Measurements from ENCODE around the gene ATP1B4. TPM values are rescaled to one million over a fixed set of nuclear protein-coding genes. Genes with fewer than 3 reads are reported as not detected.

Gene ATP1B4
- total RNA-seq, 4 donors from 2014 or later = not detected

GRCh38 chrX:120406638-120407037 lies 44.7 kb downstream of the ATP1B4 start:
- no peaks in the 10 kb centered on the region for H3K27me3 ChIP-seq
- no peak for DNase-seq
- H3K4me1 ChIP-seq = no peaks in the 10 kb centered on the region
- H3K36me3 ChIP-seq = no peaks in the 10 kb centered on the region
- H3K4me3 ChIP-seq = no peak overlapping the region
- no peaks in the 10 kb centered on the region for H3K9me3 ChIP-seq
- H3K27ac ChIP-seq = no peak overlapping the region
- TF ChIP-seq CTCF (IDR thresholded peaks at IDR 0.05) (no peak), POLR2A (IDR thresholded peaks at IDR 0.05) (no peak)

- TF ChIP-seq POLR2A (IDR thresholded peaks at IDR 0.05) = no peak
- no peak for TF ChIP-seq CTCF (IDR thresholded peaks at IDR 0.05)
- no peaks in the 10 kb centered on the region for H3K9me3 ChIP-seq
- DNase-seq = no peak
These were observed 46.3 kb downstream of the ATP1B4 start for GRCh38 chrX:120408168-120408567.

GRCh38 chrX:120419463-120419862 lies 57.6 kb downstream of the ATP1B4 start:
- DNase-seq = peak in 2 of 3 donors; percentile 62
- Histone ChIP-seq H3K4me1 (no peaks in the 10 kb centered on the region), H3K36me3 (no peaks in the 10 kb centered on the region), H3K27me3 (no peaks in the 10 kb centered on the region), H3K9me3 (no peaks in the 10 kb centered on the region), H3K4me3 (no peak overlapping the region), H3K27ac (peak overlapping the region in 2 of 4 donors; percentile 18 to 32)
- TF ChIP-seq CTCF (IDR thresholded peaks at IDR 0.05) (no peak), POLR2A (IDR thresholded peaks at IDR 0.05) (no peak)

More at GRCh38 chrX:120408168-120408567, 46.3 kb downstream of the ATP1B4 start:
- no peak overlapping the region for H3K27ac ChIP-seq
- no peaks in the 10 kb centered on the region for H3K27me3 ChIP-seq
- H3K36me3 ChIP-seq = no peaks in the 10 kb centered on the region
- H3K4me3 ChIP-seq = no peak overlapping the region
- H3K4me1 ChIP-seq = no peaks in the 10 kb centered on the region

- Histone ChIP-seq H3K9me3 (no peaks in the 10 kb centered on the region), H3K4me1 (no peaks in the 10 kb centered on the region)
- TF ChIP-seq CTCF (IDR thresholded peaks at IDR 0.05) (no peak), POLR2A (IDR thresholded peaks at IDR 0.05) (no peak)
These were observed 64.7 kb downstream of the ATP1B4 start for GRCh38 chrX:120426599-120426998.

GRCh38 chrX:120428309-120428708 lies 66.4 kb downstream of the ATP1B4 start:
- no peak overlapping the region for H3K27ac ChIP-seq
- H3K9me3 ChIP-seq = no peaks in the 10 kb centered on the region
- H3K4me1 ChIP-seq = no peaks in the 10 kb centered on the region
- H3K27me3 ChIP-seq = no peaks in the 10 kb centered on the region
- no peak overlapping the region for H3K4me3 ChIP-seq
- no peak for DNase-seq
- no peak for TF ChIP-seq POLR2A (IDR thresholded peaks at IDR 0.05)
- no peak for TF ChIP-seq CTCF (IDR thresholded peaks at IDR 0.05)
- no peaks in the 10 kb centered on the region for H3K36me3 ChIP-seq

More at GRCh38 chrX:120426599-120426998, 64.7 kb downstream of the ATP1B4 start:
- Histone ChIP-seq H3K36me3 (no peaks in the 10 kb centered on the region), H3K27me3 (no peaks in the 10 kb centered on the region), H3K4me3 (no peak overlapping the region), H3K27ac (no peak overlapping the region)
- DNase-seq = no peak

All from Peyer's patch (tissue), 4 donors.